Measurements from ENCODE around the gene CDCA8.
"Not testable (repeated sequence)": the region's sequence is repeated elsewhere in the genome, so short reads cannot be mapped to it uniquely, and the experiment has no call there.

Gene CDCA8

GRCh38 chr1:37734629-37735591 lies 42.6 kb downstream of the CDCA8 start:
- peaks cover 38% of the 10 kb centered on the region for H3K27me3 Mint-ChIP-seq
- ATAC-seq (replicated peaks; ENCODE audit: extremely low read depth, poor library complexity, severe bottlenecking) (no peak), DNase-seq (ENCODE audit: low spot score in 2 of 2) (no peak)
- H3K4me3 Mint-ChIP-seq = no peak overlapping the region
- no peaks in the 10 kb centered on the region for H3K9me3 Mint-ChIP-seq
- H3K36me3 Mint-ChIP-seq (ENCODE audit: insufficient read depth) = peaks cover 2% of the 10 kb centered on the region
- no peak overlapping the region for H3K27ac Mint-ChIP-seq (ENCODE audit: low read depth)
- no peaks in the 10 kb centered on the region for H3K4me1 Mint-ChIP-seq

- not testable (repeated sequence) for H3K27ac Mint-ChIP-seq (ENCODE audit: low read depth); DNase-seq (ENCODE audit: low spot score in 2 of 2); ATAC-seq (replicated peaks; ENCODE audit: extremely low read depth, poor library complexity, severe bottlenecking); H3K4me1 Mint-ChIP-seq; H3K36me3 Mint-ChIP-seq (ENCODE audit: insufficient read depth); H3K9me3 Mint-ChIP-seq; H3K4me3 Mint-ChIP-seq
- peaks cover 59% of the 10 kb centered on the region for H3K27me3 Mint-ChIP-seq
Observed at GRCh38 chr1:37737975-37738374, 45.7 kb downstream of the CDCA8 start.

DNA sequence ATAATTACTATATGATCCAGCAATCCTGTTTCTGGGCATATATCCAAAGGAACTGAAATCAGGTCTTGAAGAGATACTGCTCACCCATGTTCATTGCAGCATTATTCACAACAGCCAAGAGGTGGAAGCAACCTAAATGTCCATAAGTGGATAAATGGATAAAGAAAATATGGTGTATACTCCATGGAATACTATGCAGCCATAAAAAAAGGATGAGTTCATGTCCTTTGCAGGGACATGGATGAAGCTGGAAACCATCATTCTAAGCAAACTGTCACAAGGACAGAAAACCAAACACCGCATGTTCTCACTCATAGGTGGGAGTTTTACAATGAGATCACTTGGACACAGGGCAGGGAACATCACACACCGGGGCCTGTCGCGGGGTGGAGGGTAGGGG lies 46.3 kb downstream of the CDCA8 start:
- H3K9me3 Mint-ChIP-seq; H3K4me3 Mint-ChIP-seq; H3K27ac Mint-ChIP-seq (ENCODE audit: low read depth); ATAC-seq (replicated peaks; ENCODE audit: extremely low read depth, poor library complexity, severe bottlenecking); H3K4me1 Mint-ChIP-seq; DNase-seq (ENCODE audit: low spot score in 2 of 2); H3K36me3 Mint-ChIP-seq (ENCODE audit: insufficient read depth): not testable (repeated sequence)
- H3K27me3 Mint-ChIP-seq = peaks cover 59% of the 10 kb centered on the region

DNA sequence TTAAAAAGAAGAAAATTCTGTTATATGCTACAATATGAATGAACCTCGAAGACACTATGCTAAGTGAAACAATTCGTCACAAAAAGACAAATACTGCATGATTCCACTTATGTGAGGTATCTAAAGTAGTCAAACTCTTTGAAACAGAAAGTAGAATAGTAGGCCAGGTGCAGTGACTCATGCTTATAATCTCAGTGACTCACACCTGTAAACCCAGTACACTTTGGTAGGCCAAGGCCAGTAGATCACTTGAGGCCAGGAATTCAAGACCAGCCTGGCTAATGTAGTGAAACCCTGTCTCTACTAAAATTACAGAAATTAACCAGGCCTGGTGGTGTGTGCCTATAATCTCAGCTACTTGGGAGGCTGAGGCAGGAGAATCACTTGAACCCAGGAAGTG lies 46.9 kb downstream of the CDCA8 start:
- no peaks in the 10 kb centered on the region for H3K4me1 Mint-ChIP-seq
- ATAC-seq (replicated peaks; ENCODE audit: extremely low read depth, poor library complexity, severe bottlenecking) (no peak), DNase-seq (ENCODE audit: low spot score in 2 of 2) (no peak)
- peaks cover 59% of the 10 kb centered on the region for H3K27me3 Mint-ChIP-seq
- H3K4me3 Mint-ChIP-seq = no peak overlapping the region
- H3K9me3 Mint-ChIP-seq = no peaks in the 10 kb centered on the region
- no peaks in the 10 kb centered on the region for H3K36me3 Mint-ChIP-seq (ENCODE audit: insufficient read depth)
- no peak overlapping the region for H3K27ac Mint-ChIP-seq (ENCODE audit: low read depth)

DNA sequence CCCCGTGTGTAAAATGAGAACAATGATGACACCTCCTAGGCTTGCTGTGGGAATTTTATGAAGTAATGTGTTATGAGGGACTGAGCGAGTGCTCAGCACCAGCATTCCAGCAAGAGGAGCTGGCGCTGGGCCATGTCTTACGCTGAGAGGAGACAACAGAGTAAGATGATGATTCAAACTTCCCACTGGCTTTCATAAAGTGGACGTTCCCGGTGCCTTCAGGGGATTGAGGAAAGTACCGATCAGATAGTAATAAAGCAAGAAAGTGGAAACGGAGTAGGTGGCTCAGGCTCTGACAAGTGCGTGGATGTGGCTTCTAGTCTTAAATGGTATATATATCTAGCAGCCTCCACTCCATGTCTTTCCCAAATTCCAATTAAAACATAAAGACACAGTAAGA lies 48.8 kb downstream of the CDCA8 start:
- no peaks in the 10 kb centered on the region for H3K4me1 Mint-ChIP-seq
- H3K9me3 Mint-ChIP-seq = no peaks in the 10 kb centered on the region
- no peak for ATAC-seq (replicated peaks; ENCODE audit: extremely low read depth, poor library complexity, severe bottlenecking)
- H3K27me3 Mint-ChIP-seq = peaks cover 50% of the 10 kb centered on the region
- H3K27ac Mint-ChIP-seq (ENCODE audit: low read depth) = no peak overlapping the region
- H3K4me3 Mint-ChIP-seq = no peak overlapping the region
- no peaks in the 10 kb centered on the region for H3K36me3 Mint-ChIP-seq (ENCODE audit: insufficient read depth)
- DNase-seq (ENCODE audit: low spot score in 2 of 2) = no peak

DNA sequence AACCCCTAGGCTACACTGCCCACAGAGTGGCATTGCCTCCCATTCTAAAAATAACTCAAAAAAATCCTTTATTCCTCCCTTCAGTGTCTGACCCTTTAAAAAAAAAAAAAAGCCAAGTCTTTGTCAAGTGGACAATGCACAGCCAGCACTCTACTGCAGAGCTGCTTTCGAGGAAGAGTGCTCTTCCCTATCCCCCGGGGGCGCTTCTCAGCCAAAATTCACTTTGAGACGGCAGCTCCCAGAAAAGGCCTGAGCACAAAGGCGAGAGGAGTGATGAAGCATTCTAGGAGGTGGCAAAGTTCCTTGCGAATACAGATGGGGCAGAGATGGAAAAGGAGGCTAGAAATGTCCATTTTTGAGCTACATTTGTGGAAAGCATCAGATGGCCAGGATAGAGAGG lies 49.3 kb downstream of the CDCA8 start:
- no peaks in the 10 kb centered on the region for H3K9me3 Mint-ChIP-seq
- H3K27me3 Mint-ChIP-seq = peaks cover 55% of the 10 kb centered on the region
- H3K27ac Mint-ChIP-seq (ENCODE audit: low read depth) = no peak overlapping the region
- H3K36me3 Mint-ChIP-seq (ENCODE audit: insufficient read depth) = no peaks in the 10 kb centered on the region
- no peak overlapping the region for H3K4me3 Mint-ChIP-seq
- no peak for ATAC-seq (replicated peaks; ENCODE audit: extremely low read depth, poor library complexity, severe bottlenecking)
- no peak for DNase-seq (ENCODE audit: low spot score in 2 of 2)
- no peaks in the 10 kb centered on the region for H3K4me1 Mint-ChIP-seq

- Mint-ChIP-seq H3K9me3 (no peaks in the 10 kb centered on the region), H3K27ac (ENCODE audit: low read depth) (no peak overlapping the region), H3K27me3 (peaks cover 74% of the 10 kb centered on the region), H3K36me3 (ENCODE audit: insufficient read depth) (no peaks in the 10 kb centered on the region), H3K4me1 (no peaks in the 10 kb centered on the region), H3K4me3 (no peak overlapping the region)
- DNase-seq (ENCODE audit: low spot score in 2 of 2) = no peak
- ATAC-seq (replicated peaks; ENCODE audit: extremely low read depth, poor library complexity, severe bottlenecking) = no peak
Observed at GRCh38 chr1:37746806-37747205, 54.5 kb downstream of the CDCA8 start.

DNA sequence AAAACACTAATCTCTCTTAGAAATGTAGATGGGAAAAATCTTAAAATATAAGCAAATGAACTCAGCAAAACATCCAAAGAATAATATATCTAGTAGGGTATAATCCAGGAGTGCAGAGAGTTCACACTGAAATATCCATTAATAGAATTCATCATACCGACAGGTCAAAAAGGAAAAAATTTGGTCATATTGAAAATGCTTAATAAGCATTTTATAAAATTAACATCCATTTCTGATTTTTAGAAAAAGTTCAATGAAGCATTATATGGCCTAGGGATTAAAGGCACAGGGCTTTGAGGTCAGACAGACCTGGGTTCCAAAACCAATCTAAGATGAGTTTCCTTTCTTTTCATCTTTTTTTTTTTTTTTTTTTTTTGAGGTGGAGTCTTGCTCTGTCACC lies 56.2 kb downstream of the CDCA8 start:
- Mint-ChIP-seq H3K27ac (ENCODE audit: low read depth) (no peak overlapping the region), H3K27me3 (peaks cover 65% of the 10 kb centered on the region), H3K4me3 (no peak overlapping the region), H3K36me3 (ENCODE audit: insufficient read depth) (no peaks in the 10 kb centered on the region), H3K4me1 (no peaks in the 10 kb centered on the region), H3K9me3 (no peaks in the 10 kb centered on the region)
- no peak for DNase-seq (ENCODE audit: low spot score in 2 of 2)
- no peak for ATAC-seq (replicated peaks; ENCODE audit: extremely low read depth, poor library complexity, severe bottlenecking)

- no peaks in the 10 kb centered on the region for H3K9me3 Mint-ChIP-seq
- ATAC-seq (replicated peaks; ENCODE audit: extremely low read depth, poor library complexity, severe bottlenecking) = no peak
- DNase-seq (ENCODE audit: low spot score in 2 of 2) = no peak
- peak overlapping the region; percentile 69 for H3K4me3 Mint-ChIP-seq
- no peak overlapping the region for H3K27ac Mint-ChIP-seq (ENCODE audit: low read depth)
- H3K36me3 Mint-ChIP-seq (ENCODE audit: insufficient read depth) = no peaks in the 10 kb centered on the region
- peaks cover 38% of the 10 kb centered on the region for H3K27me3 Mint-ChIP-seq
- H3K4me1 Mint-ChIP-seq = no peaks in the 10 kb centered on the region
Observed at GRCh38 chr1:37752213-37752582, 59.9 kb downstream of the CDCA8 start.

DNA sequence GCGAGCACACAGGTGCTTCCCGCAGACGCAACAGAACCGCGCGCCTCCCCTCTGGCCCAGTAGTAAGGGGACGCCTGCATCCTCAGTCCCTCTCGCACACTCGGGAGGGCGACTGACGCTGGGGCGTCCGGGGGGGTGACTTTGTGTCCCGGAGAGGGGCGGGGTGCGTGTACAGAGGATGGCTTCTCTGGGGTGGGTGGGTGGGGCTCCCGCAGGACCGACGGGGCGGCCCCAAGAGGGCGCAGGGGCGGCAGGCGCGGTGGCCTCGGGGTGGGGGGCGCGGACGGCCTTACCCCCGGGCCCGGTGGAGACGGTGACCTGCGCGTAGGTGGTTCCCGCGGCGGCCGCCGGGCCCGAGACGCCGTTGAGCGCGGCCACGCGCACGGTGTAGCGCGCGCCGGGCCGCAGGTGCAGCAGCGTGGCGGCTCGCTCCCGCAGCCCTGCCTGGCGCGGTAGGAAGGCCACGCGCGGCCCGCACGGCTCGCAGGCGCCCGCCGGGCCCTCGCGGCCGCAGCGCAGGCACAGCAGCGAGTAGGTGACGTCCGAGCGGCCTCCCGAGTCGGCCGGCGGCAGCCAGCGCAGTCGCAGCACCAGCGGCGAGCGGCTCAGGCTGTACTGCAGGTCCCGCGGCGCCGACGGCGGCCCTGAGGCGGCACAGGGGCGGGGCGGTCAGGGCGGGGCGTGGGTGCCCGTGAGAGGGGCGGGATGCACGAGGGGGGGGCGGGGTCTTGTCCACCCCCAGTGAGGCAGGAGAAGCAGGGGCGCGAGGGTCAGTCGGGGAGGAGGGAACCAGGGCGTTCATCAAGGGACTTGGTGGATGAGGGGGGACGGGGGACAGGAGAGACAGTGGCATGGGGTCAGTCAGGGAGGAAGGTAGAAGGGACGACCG lies 60.5 kb downstream of the CDCA8 start:
- Mint-ChIP-seq H3K27ac (ENCODE audit: low read depth) (no peak overlapping the region), H3K9me3 (no peaks in the 10 kb centered on the region), H3K27me3 (peaks cover 32% of the 10 kb centered on the region), H3K4me3 (peak overlapping the region; percentile 69), H3K36me3 (ENCODE audit: insufficient read depth) (no peaks in the 10 kb centered on the region), H3K4me1 (no peaks in the 10 kb centered on the region)
- ATAC-seq (replicated peaks; ENCODE audit: extremely low read depth, poor library complexity, severe bottlenecking) (no peak), DNase-seq (ENCODE audit: low spot score in 2 of 2) (no peak)

DNA sequence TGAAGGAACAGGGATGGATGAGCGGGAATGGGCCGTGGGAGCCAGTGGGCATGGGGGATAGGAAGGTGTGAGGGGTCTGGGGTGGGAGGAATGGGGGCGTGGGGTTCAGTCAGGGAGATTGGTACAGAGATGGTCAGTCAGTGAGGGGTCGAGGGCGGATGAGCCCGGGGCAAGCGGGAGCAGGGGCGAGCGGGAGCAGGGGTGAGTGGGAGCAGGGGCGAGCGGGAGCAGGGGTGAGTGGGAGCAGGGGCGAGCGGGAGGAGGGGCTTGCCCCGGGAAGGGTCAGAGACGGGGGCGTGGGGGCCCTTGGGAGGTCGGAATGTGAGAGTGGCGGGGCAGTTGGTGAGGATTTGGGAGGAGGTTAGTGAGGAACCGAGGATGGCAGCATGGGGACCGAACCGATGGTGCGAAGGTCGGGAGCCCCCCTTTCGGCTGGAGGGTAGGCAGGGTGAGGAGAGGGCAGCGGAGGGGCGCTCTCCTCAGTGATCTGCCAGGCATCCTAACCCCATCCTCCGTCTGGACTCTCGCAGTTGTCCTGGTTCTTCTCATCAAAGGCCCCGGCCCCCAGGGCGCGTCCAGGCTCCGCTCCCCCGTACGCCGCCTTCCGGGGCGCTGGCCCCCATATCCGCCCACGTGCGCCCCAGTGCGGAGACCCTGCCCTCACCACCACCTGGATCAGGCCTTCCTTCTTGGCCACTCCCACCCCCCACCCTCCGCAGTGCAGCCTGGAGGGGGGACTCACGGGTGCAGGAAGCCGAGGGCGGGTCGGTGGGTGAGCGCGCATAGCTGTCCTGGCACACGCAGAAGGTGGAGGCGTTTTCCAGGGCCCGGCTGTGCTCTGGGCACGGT lies 61.4 kb downstream of the CDCA8 start:
- ATAC-seq (replicated peaks; ENCODE audit: extremely low read depth, poor library complexity, severe bottlenecking) = no peak
- Mint-ChIP-seq H3K36me3 (ENCODE audit: insufficient read depth) (no peaks in the 10 kb centered on the region), H3K4me1 (no peaks in the 10 kb centered on the region), H3K4me3 (peak overlapping the region; percentile 53), H3K9me3 (no peaks in the 10 kb centered on the region), H3K27me3 (peaks cover 32% of the 10 kb centered on the region), H3K27ac (ENCODE audit: low read depth) (no peak overlapping the region)
- DNase-seq (ENCODE audit: low spot score in 2 of 2) = no peak

GRCh38 chr1:37755290-37755689 lies 63.0 kb downstream of the CDCA8 start:
- no peaks in the 10 kb centered on the region for H3K36me3 Mint-ChIP-seq (ENCODE audit: insufficient read depth)
- no peaks in the 10 kb centered on the region for H3K9me3 Mint-ChIP-seq
- H3K27me3 Mint-ChIP-seq = peaks cover 22% of the 10 kb centered on the region
- H3K4me3 Mint-ChIP-seq = no peak overlapping the region
- no peak for ATAC-seq (replicated peaks; ENCODE audit: extremely low read depth, poor library complexity, severe bottlenecking)
- H3K4me1 Mint-ChIP-seq = no peaks in the 10 kb centered on the region
- H3K27ac Mint-ChIP-seq (ENCODE audit: low read depth) = no peak overlapping the region
- DNase-seq (ENCODE audit: low spot score in 2 of 2) = no peak

Data from central memory CD8-positive, alpha-beta T cell (primary cell).